A375 (cell line): Measurements from ENCODE around the gene CAPN10. TPM values are rescaled to one million over a fixed set of nuclear protein-coding genes. Genes with fewer than 3 reads are reported as not detected.

Experiments used
- total RNA-seq: library from RNA; depleted of rRNA; stranded (reverse); fragments of >200 nt; shearing (Covaris generic); gene quantifications from 2 replicates; pipeline ENCODE4 v1.2.3, GENCODE V29; 2014; rRNA removed

CAPN10 gene
- 22.7 and 28.2 TPM in 2 replicates for total RNA-seq

DNA sequence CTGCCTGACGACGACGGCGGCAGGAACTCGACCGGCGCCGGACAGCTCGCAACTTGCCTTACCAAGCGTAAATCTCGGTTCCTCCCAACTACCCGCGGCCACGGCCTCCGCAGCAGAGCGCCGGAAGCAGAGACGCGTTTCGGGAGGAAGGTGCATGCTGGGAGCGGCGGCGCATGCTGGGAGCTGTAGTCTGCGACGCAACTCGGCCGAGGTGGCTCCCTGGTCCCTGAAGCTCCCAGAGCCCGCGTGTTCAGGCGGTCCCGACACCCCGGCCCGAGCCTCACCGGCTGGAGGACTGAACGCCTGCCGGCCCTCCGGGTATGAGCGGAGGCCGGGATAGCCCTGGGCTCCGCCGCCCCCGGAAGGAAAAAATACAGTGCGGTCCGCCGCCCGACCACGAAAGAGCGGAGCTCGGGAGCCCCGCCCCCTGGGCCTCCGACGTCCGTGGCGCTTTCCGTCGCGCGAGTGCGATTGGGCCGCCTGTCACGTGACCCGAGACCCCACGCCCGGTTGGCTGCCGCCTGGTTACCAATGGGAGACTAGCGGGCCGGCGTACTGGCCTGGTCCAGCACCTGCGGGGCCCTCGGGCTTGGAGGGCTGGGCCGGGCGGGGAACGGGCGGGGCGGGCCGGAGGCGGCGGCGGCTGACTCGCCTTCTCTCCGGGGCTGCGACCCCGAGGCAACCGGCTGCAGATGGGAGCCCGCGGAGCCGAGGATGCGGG is at the start of gene CAPN10:
CAPN10 (plus strand) TSS at position 537 of the 721 bp plus-strand sequence; CDS start at position 715, 178 bp downstream.

GRCh38 chr2:240557808-240558207 is 28.7 kb upstream of the CAPN10 start, which contains the start of gene ANKMY1:
Gene ANKMY1, minus strand, starts transcription at chr2:240557988. Its CDS starts 653 bp downstream, at chr2:240557335.

DNA sequence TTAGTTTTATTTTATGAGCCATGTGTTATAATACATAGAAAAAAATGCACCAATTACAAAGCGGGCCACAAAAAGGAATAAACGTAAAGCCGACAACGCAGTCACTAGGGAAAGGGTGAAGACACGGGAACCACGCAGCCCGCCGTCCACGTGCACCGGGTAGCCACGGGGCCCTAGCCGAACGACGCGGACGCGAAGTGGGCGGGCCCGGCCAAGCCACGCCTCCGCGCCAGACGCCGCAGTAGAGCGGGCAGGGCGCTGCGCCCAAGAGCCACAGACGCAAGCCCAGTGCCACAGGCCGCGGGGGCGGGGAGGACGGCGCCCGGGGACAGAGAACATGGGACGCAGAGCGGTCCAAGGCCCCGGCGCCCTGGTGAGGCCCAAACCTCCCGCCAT is 26.5 kb upstream of the CAPN10 start, which contains the start of gene DUSP28:
DUSP28 (plus strand) TSS at position 274 of the 396 bp plus-strand sequence. CDS start 328 bp downstream, outside the sequence.

DNA sequence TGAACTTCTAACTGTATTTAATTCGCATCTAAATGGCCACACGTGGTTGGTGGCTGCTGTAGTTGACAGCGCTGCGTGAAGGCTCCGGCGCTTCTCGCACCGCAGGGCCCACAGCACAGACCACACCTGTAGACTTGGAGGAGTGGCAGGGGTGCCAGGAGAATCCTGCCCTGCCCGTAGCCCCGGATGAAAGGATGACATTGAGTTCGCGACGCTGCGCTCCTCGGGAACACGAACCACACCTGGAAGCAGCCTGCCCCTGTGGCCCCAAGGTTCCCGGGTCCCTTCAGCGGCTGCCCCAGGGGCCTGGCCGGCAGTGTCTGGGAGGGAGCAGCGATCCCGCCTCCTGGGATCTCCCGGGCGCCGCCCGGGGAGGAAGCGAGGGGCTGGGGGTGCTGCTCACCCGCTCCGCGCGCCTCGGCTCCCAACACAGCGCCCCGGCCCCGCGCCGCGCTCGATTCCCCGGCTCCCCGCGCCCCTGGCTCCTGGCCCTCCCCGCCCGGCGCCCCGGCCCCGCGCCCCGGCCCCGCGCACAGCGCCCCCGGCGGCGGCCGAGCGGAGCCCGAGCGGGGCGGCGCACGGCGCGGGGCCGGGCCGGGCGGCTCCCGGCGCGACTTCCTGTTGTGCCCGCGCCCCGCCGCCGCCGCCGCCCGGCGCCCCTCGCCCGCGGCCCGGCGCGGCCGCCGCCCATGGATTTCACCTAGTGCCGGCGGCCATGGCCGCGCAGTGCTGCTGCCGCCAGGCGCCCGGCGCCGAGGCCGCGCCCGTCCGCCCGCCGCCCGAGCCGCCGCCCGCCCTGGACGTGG is 18.5 kb upstream of the CAPN10 start, which contains the start of gene RNPEPL1:
RNPEPL1 (plus strand) TSS at position 613 of the 806 bp plus-strand sequence; CDS start at position 716, 103 bp downstream.

DNA sequence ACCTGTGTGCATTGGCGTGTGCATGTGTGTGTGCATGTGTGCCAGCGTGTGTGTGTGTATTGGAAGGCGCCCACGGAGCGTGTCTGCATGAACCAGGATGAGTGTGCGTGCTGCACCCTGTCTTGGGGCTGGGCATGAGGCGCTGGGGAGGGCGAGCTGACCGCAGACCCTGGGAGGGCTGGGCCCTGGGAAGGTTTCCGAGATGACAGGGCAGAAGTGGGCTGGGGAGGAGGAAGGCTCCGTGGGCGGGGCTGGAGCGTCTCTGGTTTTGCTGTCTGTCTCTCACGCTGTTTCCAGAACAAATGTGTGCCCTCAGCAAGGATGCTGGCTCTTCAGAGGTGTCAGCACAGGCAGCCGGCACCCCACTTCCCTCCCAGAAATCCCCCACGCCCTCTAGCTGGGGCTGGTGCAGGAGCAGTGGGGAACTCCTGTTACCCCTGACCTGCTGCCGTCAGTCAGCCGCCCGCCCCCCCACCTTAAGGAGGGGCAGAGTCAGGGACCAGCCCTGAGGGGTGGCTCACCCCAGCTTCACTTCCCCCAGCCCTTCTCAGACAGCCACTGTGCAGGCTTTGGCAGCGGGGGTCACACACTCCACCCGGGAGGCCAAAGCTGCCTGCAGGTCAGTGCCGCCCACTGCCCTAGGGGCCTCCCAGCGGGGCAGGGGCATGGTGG is 38.6 kb downstream of the CAPN10 start, which contains the start of gene GPR35:
GPR35 (plus strand) TSS at position 531 of the 672 bp plus-strand sequence. CDS start 4,473 bp downstream, outside the sequence.

Other genes with a start within 250 kb of the CAPN10 start
- 20.5 and 27.2 TPM in 2 replicates for gene GPC1, start 151.1 kb upstream of the CAPN10 start, total RNA-seq
- gene ANKMY1, start 28.7 kb upstream of the CAPN10 start, total RNA-seq = 8.8 and 11.7 TPM in 2 replicates
- gene DUSP28, start 26.4 kb upstream of the CAPN10 start, total RNA-seq = 5.9 and 6.7 TPM in 2 replicates
- gene RNPEPL1, start 18.2 kb upstream of the CAPN10 start, total RNA-seq = 9.3 and 19.0 TPM in 2 replicates
- 0.16 and 0.19 TPM in 2 replicates for gene GPR35, start 38.7 kb downstream of the CAPN10 start, total RNA-seq
- not detected in 2 replicates for gene AQP12B, start 96.2 kb downstream of the CAPN10 start, total RNA-seq
- not detected in 2 replicates for gene AQP12A, start 105.1 kb downstream of the CAPN10 start, total RNA-seq
- 5.6 and 5.8 TPM in 2 replicates for gene KIF1A, start 233.5 kb downstream of the CAPN10 start, total RNA-seq